DOHH2 (cell line): ENCODE measurements around the gene HPSE2.
"Not testable (repeated sequence)": the region's sequence is repeated elsewhere in the genome, so short reads cannot be mapped to it uniquely, and the experiment has no call there.

ENCODE experiments used
- EZH2phosphoT487 ChIP-seq: fragments of 200-600 bp; sonication (generic); IDR thresholded peaks from 2 replicates; pipeline ENCODE4 v1.6.1; 2017; ENCODE audit warnings: borderline replicate concordance, mild to moderate bottlenecking, antibody characterized with exemption, low read length, moderate library complexity, mixed read lengths
- TF ChIP-seq, protein P1 (sequence below): fragments of 200-600 bp; sonication (generic); IDR thresholded peaks from one replicate; pipeline ENCODE4 v1.5.1; 2014; ENCODE audit warnings: antibody characterized with exemption, mild to moderate bottlenecking, low read depth, low read length; ENCODE audit not compliant: poor library complexity, severe bottlenecking

DNA sequence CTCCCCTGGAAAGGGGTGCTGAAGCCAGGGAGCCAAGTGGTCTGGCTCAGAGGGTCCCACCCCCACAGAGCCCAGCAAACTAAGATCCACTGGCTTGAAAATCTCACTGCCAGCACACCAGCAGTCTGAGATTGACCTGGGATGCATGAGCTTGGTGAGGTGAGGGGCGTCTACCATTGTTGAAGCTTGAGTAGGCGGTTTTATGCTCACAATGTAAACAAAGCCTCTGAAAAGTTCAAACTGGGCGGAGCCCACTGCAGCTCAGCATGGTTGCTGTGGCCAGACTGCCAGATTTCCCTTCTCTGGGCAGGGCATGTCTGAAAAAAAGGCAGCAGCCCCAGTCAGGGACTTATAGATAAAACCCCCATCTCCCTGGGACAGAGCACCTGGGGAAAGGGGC, 102.8 kb downstream of the HPSE2 start:
- TF ChIP-seq, protein P1, sequence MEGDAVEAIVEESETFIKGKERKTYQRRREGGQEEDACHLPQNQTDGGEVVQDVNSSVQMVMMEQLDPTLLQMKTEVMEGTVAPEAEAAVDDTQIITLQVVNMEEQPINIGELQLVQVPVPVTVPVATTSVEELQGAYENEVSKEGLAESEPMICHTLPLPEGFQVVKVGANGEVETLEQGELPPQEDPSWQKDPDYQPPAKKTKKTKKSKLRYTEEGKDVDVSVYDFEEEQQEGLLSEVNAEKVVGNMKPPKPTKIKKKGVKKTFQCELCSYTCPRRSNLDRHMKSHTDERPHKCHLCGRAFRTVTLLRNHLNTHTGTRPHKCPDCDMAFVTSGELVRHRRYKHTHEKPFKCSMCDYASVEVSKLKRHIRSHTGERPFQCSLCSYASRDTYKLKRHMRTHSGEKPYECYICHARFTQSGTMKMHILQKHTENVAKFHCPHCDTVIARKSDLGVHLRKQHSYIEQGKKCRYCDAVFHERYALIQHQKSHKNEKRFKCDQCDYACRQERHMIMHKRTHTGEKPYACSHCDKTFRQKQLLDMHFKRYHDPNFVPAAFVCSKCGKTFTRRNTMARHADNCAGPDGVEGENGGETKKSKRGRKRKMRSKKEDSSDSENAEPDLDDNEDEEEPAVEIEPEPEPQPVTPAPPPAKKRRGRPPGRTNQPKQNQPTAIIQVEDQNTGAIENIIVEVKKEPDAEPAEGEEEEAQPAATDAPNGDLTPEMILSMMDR, result not testable (repeated sequence)
- not testable (repeated sequence) for TF ChIP-seq EZH2phosphoT487
